Panc1 (cell line): ENCODE data around the gene ACTA2. TPM values are rescaled to one million over a fixed set of nuclear protein-coding genes. Genes with fewer than 3 reads are reported as not detected.

ENCODE experiments used
- ATAC-seq: fragments of 200-7000 bp; cut with Tn5 transposase; 2 replicates; pipeline ENCODE4 v1.9.1; 2020; ENCODE audit warnings: mild to moderate bottlenecking, moderate library complexity
- BruUV-seq: library from RNA; stranded (reverse); fragments of 400-500 nt; replicated peaks from 2 replicates; lab custom pipeline; 2021; lab: Mats Ljungman, UMichigan
- CTCF ChIA-PET: fragments of 300-600 bp; sonication (Branson Sonifier 250); formaldehyde crosslinking; loops from one replicate; lab custom pipeline; 2022; ENCODE audit warnings: antibody characterized with exemption; lab: Charles Lee
- POLR2A ChIA-PET: fragments of 300-600 bp; sonication (Branson Sonifier 250); formaldehyde crosslinking; loops from one replicate; lab custom pipeline; 2022; ENCODE audit warnings: antibody characterized with exemption; lab: Charles Lee
- DNase-seq: peaks from one replicate; pipeline ENCODE4 v3.0.0-alpha.2; 2010; ENCODE audit warnings: low read depth, low spot score
- H3K27ac ChIP-seq: 2 replicates; pipeline ENCODE4 v1.5.1; 2011; ENCODE audit warnings: mild to moderate bottlenecking, low read length, inconsistent platforms
- H3K27me3 ChIP-seq: fragments of 200-500 bp; sonication (Bioruptor generic); 2 replicates; pipeline ENCODE4 v1.6.0; 2014; ENCODE audit warnings: low read length, inconsistent platforms; ENCODE audit not compliant: control insufficient read depth, insufficient read depth
- H3K36me3 ChIP-seq: fragments of 200-500 bp; sonication (Bioruptor generic); 2 replicates; pipeline ENCODE4 v1.5.1; 2014; ENCODE audit warnings: inconsistent platforms, mild to moderate bottlenecking, low read length, moderate library complexity; ENCODE audit not compliant: control insufficient read depth, insufficient read depth
- H3K4me1 ChIP-seq: 2 replicates; pipeline ENCODE4 v1.5.1; 2011; ENCODE audit warnings: inconsistent platforms, mild to moderate bottlenecking, low read length, moderate library complexity; ENCODE audit not compliant: control insufficient read depth, insufficient read depth
- H3K4me3 ChIP-seq, 2 experiments: 2 replicates each; pipeline ENCODE4 v1.5.1; 2011 to 2012; ENCODE audit warnings: low read depth in 2 of 2, low read length in 2 of 2, mild to moderate bottlenecking in 2 of 2, inconsistent platforms in 1 of 2, moderate library complexity in 1 of 2
- H3K9me3 ChIP-seq: fragments of 200-500 bp; sonication (Bioruptor generic); 2 replicates; pipeline ENCODE4 v1.5.1; 2014; ENCODE audit warnings: low read depth, mild to moderate bottlenecking, inconsistent platforms, low read length, moderate library complexity; ENCODE audit not compliant: control insufficient read depth, insufficient read depth
- POLR2AphosphoS5 ChIP-seq: IDR thresholded peaks from 2 replicates; pipeline ENCODE4 v1.6.1; 2012; ENCODE audit warnings: mild to moderate bottlenecking, low read depth, low read length, moderate library complexity
- SIN3A ChIP-seq: IDR thresholded peaks from 2 replicates; pipeline ENCODE4 v1.6.1; 2012; ENCODE audit warnings: low read depth, mild to moderate bottlenecking, low read length, moderate library complexity, borderline replicate concordance; ENCODE audit not compliant: insufficient read depth
- TCF7L2 ChIP-seq: IDR thresholded peaks from 2 replicates; pipeline ENCODE4 v1.6.1; 2011; ENCODE audit warnings: mild to moderate bottlenecking, low read depth, low read length, inconsistent platforms
- in situ Hi-C: cut with HindIII; loops from 2 replicates; pipeline ENCODE4 v1.10.0; 2016; ENCODE audit warnings: low sequenced_read_pairs, low pct_unique_long_range_greater_than_20kb
- intact Hi-C: fragments of 100-400 bp; cut with micrococcal nuclease; formaldehyde crosslinking; loops from one replicate; pipeline ENCODE4 v1.10.0; 2022; ENCODE audit not compliant: unreplicated experiment
- total RNA-seq: library from RNA; stranded (reverse); gene quantifications from one replicate; pipeline ENCODE4 v1.2.1, GENCODE V29; 2021; ENCODE audit not compliant: unreplicated experiment
- TF ChIP-seq, protein P1 (sequence below): fragments of 450-650 bp; IDR thresholded peaks from 2 replicates; pipeline ENCODE4 v1.5.1; 2017; ENCODE audit warnings: mild to moderate bottlenecking
- TF ChIP-seq, protein P2 (sequence below), 2 experiments: IDR thresholded peaks; 2 replicates each; pipeline ENCODE4 v1.6.1; 2011 to 2012; ENCODE audit warnings: low read depth in 2 of 2, control low read depth in 1 of 2, low read length in 1 of 2, mild to moderate bottlenecking in 1 of 2, moderate library complexity in 1 of 2; ENCODE audit not compliant: insufficient read depth in 1 of 2

Gene ACTA2
- total RNA-seq, 1 experiment from 2014 or later = 4.7 TPM

DNA sequence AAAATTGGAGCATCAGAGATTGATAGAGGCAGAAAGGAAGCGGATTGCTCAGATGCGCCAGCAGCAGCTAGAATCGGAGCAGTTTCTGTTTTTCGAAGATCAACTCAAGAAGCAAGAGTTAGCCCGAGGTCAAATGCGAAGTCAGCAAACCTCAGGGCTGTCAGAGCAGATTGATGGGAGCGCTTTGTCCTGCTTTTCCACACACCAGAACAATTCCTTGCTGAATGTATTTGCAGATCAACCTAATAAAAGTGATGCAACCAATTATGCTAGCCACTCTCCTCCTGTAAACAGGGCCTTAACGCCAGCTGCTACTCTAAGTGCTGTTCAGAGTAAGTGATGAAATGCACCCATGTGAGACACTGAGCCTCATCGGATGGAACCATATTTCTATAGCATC, 39.4 kb downstream of the ACTA2 start:
- H3K36me3 ChIP-seq = peaks cover 6% of the 10 kb centered on the region; the same call in 1 of the 2 replicates
- DNase-seq = no peak
- H3K27me3 ChIP-seq = no peaks in the 10 kb centered on the region
- POLR2A ChIA-PET = no interaction called here
- H3K4me1 ChIP-seq = no peaks in the 10 kb centered on the region
- H3K27ac ChIP-seq = peak overlapping the region; percentile 23; the same call in 1 of the 2 replicates
- ATAC-seq = no peak
- CTCF ChIA-PET = no interaction called here
- TF ChIP-seq, protein P1, sequence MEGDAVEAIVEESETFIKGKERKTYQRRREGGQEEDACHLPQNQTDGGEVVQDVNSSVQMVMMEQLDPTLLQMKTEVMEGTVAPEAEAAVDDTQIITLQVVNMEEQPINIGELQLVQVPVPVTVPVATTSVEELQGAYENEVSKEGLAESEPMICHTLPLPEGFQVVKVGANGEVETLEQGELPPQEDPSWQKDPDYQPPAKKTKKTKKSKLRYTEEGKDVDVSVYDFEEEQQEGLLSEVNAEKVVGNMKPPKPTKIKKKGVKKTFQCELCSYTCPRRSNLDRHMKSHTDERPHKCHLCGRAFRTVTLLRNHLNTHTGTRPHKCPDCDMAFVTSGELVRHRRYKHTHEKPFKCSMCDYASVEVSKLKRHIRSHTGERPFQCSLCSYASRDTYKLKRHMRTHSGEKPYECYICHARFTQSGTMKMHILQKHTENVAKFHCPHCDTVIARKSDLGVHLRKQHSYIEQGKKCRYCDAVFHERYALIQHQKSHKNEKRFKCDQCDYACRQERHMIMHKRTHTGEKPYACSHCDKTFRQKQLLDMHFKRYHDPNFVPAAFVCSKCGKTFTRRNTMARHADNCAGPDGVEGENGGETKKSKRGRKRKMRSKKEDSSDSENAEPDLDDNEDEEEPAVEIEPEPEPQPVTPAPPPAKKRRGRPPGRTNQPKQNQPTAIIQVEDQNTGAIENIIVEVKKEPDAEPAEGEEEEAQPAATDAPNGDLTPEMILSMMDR = no peak
- TF ChIP-seq POLR2AphosphoS5 (no peak), SIN3A (no peak), TCF7L2 (no peak)
- TF ChIP-seq, protein P2, sequence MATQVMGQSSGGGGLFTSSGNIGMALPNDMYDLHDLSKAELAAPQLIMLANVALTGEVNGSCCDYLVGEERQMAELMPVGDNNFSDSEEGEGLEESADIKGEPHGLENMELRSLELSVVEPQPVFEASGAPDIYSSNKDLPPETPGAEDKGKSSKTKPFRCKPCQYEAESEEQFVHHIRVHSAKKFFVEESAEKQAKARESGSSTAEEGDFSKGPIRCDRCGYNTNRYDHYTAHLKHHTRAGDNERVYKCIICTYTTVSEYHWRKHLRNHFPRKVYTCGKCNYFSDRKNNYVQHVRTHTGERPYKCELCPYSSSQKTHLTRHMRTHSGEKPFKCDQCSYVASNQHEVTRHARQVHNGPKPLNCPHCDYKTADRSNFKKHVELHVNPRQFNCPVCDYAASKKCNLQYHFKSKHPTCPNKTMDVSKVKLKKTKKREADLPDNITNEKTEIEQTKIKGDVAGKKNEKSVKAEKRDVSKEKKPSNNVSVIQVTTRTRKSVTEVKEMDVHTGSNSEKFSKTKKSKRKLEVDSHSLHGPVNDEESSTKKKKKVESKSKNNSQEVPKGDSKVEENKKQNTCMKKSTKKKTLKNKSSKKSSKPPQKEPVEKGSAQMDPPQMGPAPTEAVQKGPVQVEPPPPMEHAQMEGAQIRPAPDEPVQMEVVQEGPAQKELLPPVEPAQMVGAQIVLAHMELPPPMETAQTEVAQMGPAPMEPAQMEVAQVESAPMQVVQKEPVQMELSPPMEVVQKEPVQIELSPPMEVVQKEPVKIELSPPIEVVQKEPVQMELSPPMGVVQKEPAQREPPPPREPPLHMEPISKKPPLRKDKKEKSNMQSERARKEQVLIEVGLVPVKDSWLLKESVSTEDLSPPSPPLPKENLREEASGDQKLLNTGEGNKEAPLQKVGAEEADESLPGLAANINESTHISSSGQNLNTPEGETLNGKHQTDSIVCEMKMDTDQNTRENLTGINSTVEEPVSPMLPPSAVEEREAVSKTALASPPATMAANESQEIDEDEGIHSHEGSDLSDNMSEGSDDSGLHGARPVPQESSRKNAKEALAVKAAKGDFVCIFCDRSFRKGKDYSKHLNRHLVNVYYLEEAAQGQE (IDR thresholded peaks at IDR 0.05; ENCODE audit: insufficient read depth in 1 of 2, low read depth in 2 of 2, low read length in 1 of 2) = no peak
- intact Hi-C loops (no loop called here), in situ Hi-C loops (no loop called here)
- H3K9me3 ChIP-seq = no peaks in the 10 kb centered on the region
- no peak overlapping the region for H3K4me3 ChIP-seq
- no TSS peak for BruUV-seq

DNA sequence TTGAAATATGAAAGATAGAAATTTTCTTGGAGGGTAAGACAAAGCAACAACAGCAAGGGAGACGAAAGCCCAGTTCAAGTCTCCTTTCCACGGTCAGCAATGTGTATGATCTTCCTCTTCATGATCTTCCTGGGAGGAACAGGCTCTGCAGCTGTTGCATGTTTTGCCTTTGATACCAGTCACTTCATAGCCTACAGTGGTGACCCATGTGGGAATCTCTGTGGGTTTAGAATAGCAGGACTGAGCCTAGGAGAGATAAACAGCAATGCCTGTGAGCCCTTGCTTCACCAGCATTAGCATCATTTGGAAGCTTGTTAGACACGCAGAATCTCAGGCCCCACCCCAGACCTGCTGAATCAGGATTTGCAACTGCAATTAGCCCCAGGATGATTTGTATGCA, 40.7 kb downstream of the ACTA2 start:
- POLR2A ChIA-PET = no interaction called here
- H3K36me3 ChIP-seq = peaks cover 11% of the 10 kb centered on the region; the same call in 1 of the 2 replicates
- H3K9me3 ChIP-seq = no peaks in the 10 kb centered on the region
- in situ Hi-C loops = no loop called here
- H3K4me3 ChIP-seq = no peak overlapping the region
- DNase-seq (no peak), ATAC-seq (no peak)
- no TSS peak for BruUV-seq
- TF ChIP-seq SIN3A (no peak), TCF7L2 (no peak), POLR2AphosphoS5 (no peak)
- TF ChIP-seq, protein P2 (IDR thresholded peaks at IDR 0.05; ENCODE audit: insufficient read depth in 1 of 2, low read depth in 2 of 2, low read length in 1 of 2) = no peak
- TF ChIP-seq, protein P1 = no peak
- CTCF ChIA-PET = no interaction called here
- H3K4me1 ChIP-seq = no peaks in the 10 kb centered on the region
- intact Hi-C loops = no loop called here
- H3K27ac ChIP-seq = no peak overlapping the region
- no peaks in the 10 kb centered on the region for H3K27me3 ChIP-seq
